GM23338 (cell line): ENCODE measurements around the gene ABHD10. TPM values are rescaled to one million over a fixed set of nuclear protein-coding genes. Genes with fewer than 3 reads are reported as not detected.

ENCODE experiments used
- EZH2 ChIP-seq: fragments of 200-600 bp; sonication (generic); IDR thresholded peaks from one replicate; pipeline ENCODE4 v1.8.0; 2017; ENCODE audit warnings: antibody characterized with exemption, mild to moderate bottlenecking, low read depth; ENCODE audit not compliant: unreplicated experiment
- EZH2phosphoT487 ChIP-seq: fragments of 200-600 bp; sonication (generic); IDR thresholded peaks from one replicate; pipeline ENCODE4 v1.8.1; 2018; ENCODE audit warnings: antibody characterized with exemption; ENCODE audit not compliant: unreplicated experiment
- POLR2AphosphoS5 ChIP-seq: IDR thresholded peaks from 2 replicates; pipeline ENCODE4 v1.6.1; 2016; ENCODE audit warnings: antibody characterized with exemption, low read depth
- REST ChIP-seq: IDR thresholded peaks from one replicate; pipeline ENCODE4 v1.6.1; 2018; ENCODE audit warnings: antibody characterized with exemption; ENCODE audit not compliant: unreplicated experiment
- STAT1 ChIP-seq: IDR thresholded peaks from one replicate; pipeline ENCODE4 v1.6.1; 2016; ENCODE audit warnings: antibody characterized with exemption; ENCODE audit not compliant: unreplicated experiment
- ZNF331 ChIP-seq: fragments of 250-450 bp; sonication (Bioruptor Pico); IDR thresholded peaks from 2 replicates; pipeline ENCODE4 v1.5.0; 2020; ENCODE audit warnings: low read depth, mild to moderate bottlenecking, moderate library complexity
- ZNF462 ChIP-seq: fragments of 250-450 bp; sonication (Bioruptor Pico); IDR thresholded peaks from 2 replicates; pipeline ENCODE4 v1.5.0; 2020; ENCODE audit warnings: mild to moderate bottlenecking, moderate library complexity
- polyA plus RNA-seq: library from polyadenylated mRNA; unstranded; fragments of >200 nt; fragmentation: Nextera tagmentation; extraction: Ambion mirVana; gene quantifications from 2 replicates; pipeline ENCODE4 v1.2.1, GENCODE V29; 2016
- total RNA-seq: library from RNA; depleted of rRNA; stranded (reverse); fragments of >200 nt; shearing (Covaris generic); gene quantifications from 2 replicates; pipeline ENCODE4 v1.2.3, GENCODE V29; 2014

ABHD10 gene
- total and polyA plus RNA-seq, 2 experiments from 2014 or later: 16.9 to 28.0 TPM

- no peak for TF ChIP-seq ZNF462
- TF ChIP-seq STAT1: no peak
- no peak for TF ChIP-seq REST
- TF ChIP-seq POLR2AphosphoS5: no peak
- TF ChIP-seq EZH2phosphoT487: no peak
- no peak for TF ChIP-seq EZH2
- no peak for TF ChIP-seq ZNF331 (CRISPR knock-in tag)
Observed at GRCh38 chr3:111975131-111975530, 3.7 kb upstream of the ABHD10 start (continued).
